NOMO-1 treated with DMSO at 0.1 percent for 48 hours (cell line): Measurements from ENCODE around the gene CPO.

Source experiments
- DNase-seq: peaks from one replicate; lab custom pipeline; 2025; ENCODE audit not compliant: unreplicated experiment; lab: John Stamatoyannopoulos, UW

Gene CPO

DNA sequence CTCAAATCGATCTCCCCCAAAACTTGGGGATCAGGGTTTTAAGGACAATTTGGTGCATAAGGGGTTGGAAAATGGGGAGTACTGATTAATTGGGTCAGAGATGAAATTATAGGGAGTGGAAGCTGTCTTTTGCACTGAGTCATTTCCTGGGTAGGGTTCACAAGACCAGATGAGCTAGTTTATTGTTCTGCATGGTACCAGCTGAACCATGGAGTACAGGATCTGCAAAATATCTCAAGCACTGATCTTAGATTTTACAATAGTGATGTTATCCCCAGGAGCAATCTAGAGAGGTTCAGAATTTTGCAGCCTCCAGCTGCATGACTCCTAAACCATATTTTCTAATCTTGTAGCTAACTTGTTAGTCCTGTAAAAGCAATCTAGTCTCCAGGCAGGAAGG, 73.1 kb downstream of the CPO start:
- DNase-seq, result no peak

DNA sequence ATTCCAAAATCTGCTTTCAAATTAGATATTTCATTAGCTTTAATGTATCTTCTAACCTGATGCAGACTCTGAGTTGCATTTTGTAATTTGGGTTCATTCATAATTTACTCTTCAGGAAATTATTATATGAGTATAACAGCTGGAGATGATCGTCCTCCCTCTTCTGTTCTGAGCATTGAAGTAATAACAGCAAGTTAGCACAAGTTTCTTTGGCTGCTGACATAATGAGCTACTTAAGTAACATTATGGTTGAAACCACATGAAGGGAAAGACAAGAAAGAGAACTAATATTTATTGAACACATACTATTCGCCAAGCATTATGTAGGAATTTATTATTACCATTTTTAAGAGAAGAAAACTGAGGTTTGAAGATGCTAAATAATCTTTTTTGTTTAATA, 75.1 kb downstream of the CPO start:
- no peak for DNase-seq

DNA sequence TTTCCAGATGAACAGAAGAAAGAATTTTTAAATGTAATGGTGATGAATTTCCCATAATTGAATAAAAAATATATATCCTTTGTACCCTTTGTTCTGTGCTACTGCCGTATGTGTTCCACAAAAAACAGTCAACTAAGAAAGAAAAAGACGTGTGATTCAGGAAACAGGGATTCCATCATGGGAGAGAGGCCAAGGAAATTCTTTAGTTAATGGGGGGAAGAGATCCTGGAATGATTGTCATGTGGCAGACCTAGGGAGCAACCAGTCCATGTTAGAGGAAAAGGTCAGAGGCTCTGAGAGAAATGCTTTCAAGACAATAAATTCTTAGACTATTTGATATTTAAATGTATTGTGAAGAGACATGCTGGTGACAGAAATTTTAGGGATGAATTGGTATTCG, 76.6 kb downstream of the CPO start:
- DNase-seq, result no peak
